Measurements from ENCODE around the gene G3BP1. TPM values are rescaled to one million over a fixed set of nuclear protein-coding genes. Genes with fewer than 3 reads are reported as not detected.

G3BP1 gene
- total and polyA plus RNA-seq, 2 of the 13 experiments (the other 11 are each of a cell fraction or from before 2014, with no cell fraction given): 36.7 to 320 TPM

DNA sequence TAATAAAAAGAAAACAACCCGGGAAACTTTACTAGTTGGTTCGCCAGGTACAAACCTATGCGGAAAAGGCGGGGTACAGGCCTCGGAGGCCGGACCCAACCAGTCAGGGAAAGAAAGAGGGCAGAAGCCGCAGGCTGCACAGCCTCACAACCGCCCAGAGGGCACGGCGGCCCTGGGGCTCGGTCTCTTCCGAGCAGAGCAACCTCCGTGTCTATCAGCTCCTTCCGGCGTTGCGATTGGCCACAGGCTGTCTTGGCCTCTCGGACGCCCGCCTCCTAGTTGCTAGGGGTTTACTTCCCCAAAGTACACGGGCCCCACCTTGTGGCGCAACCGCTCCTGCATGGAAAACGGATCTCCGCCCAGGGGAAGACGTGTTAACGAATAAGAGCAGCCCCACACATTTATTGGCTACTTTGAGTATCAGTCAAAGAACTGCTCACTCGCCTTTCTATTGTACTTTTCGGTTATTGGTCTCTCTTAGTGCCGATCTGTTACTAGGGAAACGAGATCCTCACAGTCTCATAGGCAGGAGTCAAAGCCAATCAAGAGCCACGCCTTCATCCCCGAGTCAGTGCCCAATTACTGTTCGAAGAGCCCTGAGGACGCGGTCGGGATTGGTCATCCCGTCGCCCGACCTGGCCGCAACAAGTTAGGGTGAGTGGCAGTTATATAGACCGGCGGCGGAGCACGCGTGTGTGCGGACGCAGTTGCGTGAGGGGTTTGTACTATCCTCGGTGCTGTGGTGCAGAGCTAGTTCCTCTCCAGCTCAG lies at the start of gene G3BP1 (continued):
- TF ChIP-seq CCDC6 (CRISPR knock-in tag; IDR thresholded peaks at IDR 0.05): no peak; the same call in none of the 2 replicates
- TF ChIP-seq, protein P1, sequence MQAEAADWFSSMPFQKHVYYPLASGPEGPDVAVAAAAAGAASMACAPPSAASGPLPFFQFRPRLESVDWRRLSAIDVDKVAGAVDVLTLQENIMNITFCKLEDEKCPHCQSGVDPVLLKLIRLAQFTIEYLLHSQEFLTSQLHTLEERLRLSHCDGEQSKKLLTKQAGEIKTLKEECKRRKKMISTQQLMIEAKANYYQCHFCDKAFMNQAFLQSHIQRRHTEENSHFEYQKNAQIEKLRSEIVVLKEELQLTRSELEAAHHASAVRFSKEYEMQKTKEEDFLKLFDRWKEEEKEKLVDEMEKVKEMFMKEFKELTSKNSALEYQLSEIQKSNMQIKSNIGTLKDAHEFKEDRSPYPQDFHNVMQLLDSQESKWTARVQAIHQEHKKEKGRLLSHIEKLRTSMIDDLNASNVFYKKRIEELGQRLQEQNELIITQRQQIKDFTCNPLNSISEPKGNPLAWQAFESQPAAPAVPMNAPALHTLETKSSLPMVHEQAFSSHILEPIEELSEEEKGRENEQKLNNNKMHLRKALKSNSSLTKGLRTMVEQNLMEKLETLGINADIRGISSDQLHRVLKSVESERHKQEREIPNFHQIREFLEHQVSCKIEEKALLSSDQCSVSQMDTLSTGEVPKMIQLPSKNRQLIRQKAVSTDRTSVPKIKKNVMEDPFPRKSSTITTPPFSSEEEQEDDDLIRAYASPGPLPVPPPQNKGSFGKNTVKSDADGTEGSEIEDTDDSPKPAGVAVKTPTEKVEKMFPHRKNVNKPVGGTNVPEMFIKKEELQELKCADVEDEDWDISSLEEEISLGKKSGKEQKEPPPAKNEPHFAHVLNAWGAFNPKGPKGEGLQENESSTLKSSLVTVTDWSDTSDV (CRISPR knock-in tag; IDR thresholded peaks at IDR 0.05): no peak
- peak; percentile 87 for TF ChIP-seq CEBPG (CRISPR knock-in tag; IDR thresholded peaks at IDR 0.05)
- TF ChIP-seq ZNF761 (CRISPR knock-in tag; conservative IDR thresholded peaks at IDR 0.05): no peak; the same call in 1 of the 2 replicates
- no peak for TF ChIP-seq SIX4 (CRISPR knock-in tag; IDR thresholded peaks at IDR 0.05)
- TF ChIP-seq PPARG (CRISPR knock-in tag; conservative IDR thresholded peaks at IDR 0.05): 0 out of 2 replicates have a peak, but pooled peaks have one; percentile 14
- TF ChIP-seq, protein P2, sequence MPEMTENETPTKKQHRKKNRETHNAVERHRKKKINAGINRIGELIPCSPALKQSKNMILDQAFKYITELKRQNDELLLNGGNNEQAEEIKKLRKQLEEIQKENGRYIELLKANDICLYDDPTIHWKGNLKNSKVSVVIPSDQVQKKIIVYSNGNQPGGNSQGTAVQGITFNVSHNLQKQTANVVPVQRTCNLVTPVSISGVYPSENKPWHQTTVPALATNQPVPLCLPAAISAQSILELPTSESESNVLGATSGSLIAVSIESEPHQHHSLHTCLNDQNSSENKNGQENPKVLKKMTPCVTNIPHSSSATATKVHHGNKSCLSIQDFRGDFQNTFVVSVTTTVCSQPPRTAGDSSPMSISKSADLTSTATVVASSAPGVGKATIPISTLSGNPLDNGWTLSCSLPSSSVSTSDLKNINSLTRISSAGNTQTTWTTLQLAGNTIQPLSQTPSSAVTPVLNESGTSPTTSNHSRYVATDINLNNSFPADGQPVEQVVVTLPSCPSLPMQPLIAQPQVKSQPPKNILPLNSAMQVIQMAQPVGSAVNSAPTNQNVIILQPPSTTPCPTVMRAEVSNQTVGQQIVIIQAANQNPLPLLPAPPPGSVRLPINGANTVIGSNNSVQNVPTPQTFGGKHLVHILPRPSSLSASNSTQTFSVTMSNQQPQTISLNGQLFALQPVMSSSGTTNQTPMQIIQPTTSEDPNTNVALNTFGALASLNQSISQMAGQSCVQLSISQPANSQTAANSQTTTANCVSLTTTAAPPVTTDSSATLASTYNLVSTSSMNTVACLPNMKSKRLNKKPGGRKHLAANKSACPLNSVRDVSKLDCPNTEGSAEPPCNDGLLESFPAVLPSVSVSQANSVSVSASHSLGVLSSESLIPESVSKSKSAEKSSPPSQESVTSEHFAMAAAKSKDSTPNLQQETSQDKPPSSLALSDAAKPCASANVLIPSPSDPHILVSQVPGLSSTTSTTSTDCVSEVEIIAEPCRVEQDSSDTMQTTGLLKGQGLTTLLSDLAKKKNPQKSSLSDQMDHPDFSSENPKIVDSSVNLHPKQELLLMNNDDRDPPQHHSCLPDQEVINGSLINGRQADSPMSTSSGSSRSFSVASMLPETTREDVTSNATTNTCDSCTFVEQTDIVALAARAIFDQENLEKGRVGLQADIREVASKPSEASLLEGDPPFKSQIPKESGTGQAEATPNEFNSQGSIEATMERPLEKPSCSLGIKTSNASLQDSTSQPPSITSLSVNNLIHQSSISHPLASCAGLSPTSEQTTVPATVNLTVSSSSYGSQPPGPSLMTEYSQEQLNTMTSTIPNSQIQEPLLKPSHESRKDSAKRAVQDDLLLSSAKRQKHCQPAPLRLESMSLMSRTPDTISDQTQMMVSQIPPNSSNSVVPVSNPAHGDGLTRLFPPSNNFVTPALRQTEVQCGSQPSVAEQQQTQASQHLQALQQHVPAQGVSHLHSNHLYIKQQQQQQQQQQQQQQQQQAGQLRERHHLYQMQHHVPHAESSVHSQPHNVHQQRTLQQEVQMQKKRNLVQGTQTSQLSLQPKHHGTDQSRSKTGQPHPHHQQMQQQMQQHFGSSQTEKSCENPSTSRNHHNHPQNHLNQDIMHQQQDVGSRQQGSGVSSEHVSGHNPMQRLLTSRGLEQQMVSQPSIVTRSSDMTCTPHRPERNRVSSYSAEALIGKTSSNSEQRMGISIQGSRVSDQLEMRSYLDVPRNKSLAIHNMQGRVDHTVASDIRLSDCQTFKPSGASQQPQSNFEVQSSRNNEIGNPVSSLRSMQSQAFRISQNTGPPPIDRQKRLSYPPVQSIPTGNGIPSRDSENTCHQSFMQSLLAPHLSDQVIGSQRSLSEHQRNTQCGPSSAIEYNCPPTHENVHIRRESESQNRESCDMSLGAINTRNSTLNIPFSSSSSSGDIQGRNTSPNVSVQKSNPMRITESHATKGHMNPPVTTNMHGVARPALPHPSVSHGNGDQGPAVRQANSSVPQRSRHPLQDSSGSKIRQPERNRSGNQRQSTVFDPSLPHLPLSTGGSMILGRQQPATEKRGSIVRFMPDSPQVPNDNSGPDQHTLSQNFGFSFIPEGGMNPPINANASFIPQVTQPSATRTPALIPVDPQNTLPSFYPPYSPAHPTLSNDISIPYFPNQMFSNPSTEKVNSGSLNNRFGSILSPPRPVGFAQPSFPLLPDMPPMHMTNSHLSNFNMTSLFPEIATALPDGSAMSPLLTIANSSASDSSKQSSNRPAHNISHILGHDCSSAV (CRISPR knock-in tag; IDR thresholded peaks at IDR 0.05; ENCODE audit: borderline replicate concordance): no peak
- no peak for TF ChIP-seq ZNF431 (CRISPR knock-in tag; IDR thresholded peaks at IDR 0.05; ENCODE audit: borderline replicate concordance, low read depth)
- TF ChIP-seq, protein P3, sequence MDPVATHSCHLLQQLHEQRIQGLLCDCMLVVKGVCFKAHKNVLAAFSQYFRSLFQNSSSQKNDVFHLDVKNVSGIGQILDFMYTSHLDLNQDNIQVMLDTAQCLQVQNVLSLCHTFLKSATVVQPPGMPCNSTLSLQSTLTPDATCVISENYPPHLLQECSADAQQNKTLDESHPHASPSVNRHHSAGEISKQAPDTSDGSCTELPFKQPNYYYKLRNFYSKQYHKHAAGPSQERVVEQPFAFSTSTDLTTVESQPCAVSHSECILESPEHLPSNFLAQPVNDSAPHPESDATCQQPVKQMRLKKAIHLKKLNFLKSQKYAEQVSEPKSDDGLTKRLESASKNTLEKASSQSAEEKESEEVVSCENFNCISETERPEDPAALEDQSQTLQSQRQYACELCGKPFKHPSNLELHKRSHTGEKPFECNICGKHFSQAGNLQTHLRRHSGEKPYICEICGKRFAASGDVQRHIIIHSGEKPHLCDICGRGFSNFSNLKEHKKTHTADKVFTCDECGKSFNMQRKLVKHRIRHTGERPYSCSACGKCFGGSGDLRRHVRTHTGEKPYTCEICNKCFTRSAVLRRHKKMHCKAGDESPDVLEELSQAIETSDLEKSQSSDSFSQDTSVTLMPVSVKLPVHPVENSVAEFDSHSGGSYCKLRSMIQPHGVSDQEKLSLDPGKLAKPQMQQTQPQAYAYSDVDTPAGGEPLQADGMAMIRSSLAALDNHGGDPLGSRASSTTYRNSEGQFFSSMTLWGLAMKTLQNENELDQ (CRISPR knock-in tag; IDR thresholded peaks at IDR 0.05; ENCODE audit: borderline replicate concordance): no peak
- TF ChIP-seq NFKBIZ (CRISPR knock-in tag; IDR thresholded peaks at IDR 0.05): peak; percentile 22; the same call in 1 of the 2 replicates
- TF ChIP-seq ZNF10 (CRISPR knock-in tag; IDR thresholded peaks at IDR 0.05; ENCODE audit: borderline replicate concordance, low read depth): no peak
- TF ChIP-seq ZMYM2 (CRISPR knock-in tag; IDR thresholded peaks at IDR 0.05): no peak
- peak; percentile 76; the same call in 1 of the 2 replicates for TF ChIP-seq TEF (CRISPR knock-in tag; IDR thresholded peaks at IDR 0.05)
- 0 out of 2 replicates have a peak, but pooled peaks have one; percentile 30 for TF ChIP-seq ZNF180 (CRISPR knock-in tag; IDR thresholded peaks at IDR 0.05; ENCODE audit: borderline replicate concordance, low read depth)

Measured in HepG2 (cell line).